ENCODE measurements around the gene PSTPIP1. TPM values are rescaled to one million over a fixed set of nuclear protein-coding genes. Genes with fewer than 3 reads are reported as not detected.

Gene PSTPIP1
- total and polyA plus RNA-seq, 2 of the 8 experiments (the other 6 are each of a cell fraction or from before 2014, with no cell fraction given): 1.6 to 1.8 TPM

- Histone ChIP-seq H2BK12ac (ENCODE audit: low read depth, low read length) (peak overlapping the region; percentile 30; the same call in 1 of the 2 replicates), H3K18ac (ENCODE audit: extremely low read depth, low read length) (no peak overlapping the region; the same call in 1 of the 2 replicates), H3K4ac (replicated peaks; ENCODE audit: insufficient read length, low read depth, low read length) (no peak overlapping the region), H2AFZ (ENCODE audit: low read length) (peak overlapping the region; percentile 55), H3K56ac (replicated peaks; ENCODE audit: insufficient read length, low read depth, low read length) (no peak overlapping the region), H2BK5ac (ENCODE audit: low read depth, low read length) (0 out of 2 replicates have a peak overlapping the region, but pooled peaks have one; percentile 3), H2BK120ac (replicated peaks; ENCODE audit: low read depth, low read length) (no peak overlapping the region), H3K4me3 (ENCODE audit: extremely low read depth in 1 of 4, insufficient read depth in 2 of 4, low read depth in 3 of 4, low read length in 4 of 4) (peak overlapping the region; percentile 21 to 54 (median 32); a peak in 6 of 8 replicates), H3K27me3 (replicated peaks in 1 of 4; ENCODE audit: control insufficient read depth in 3 of 4, extremely low read depth in 1 of 4, insufficient read depth in 3 of 4, low read length in 3 of 4) (peaks cover 0 to 7% (median 0%) of the 10 kb centered on the region in 4 experiments; a peak in 4 of 7 replicates), H3K14ac (ENCODE audit: insufficient read length) (no peak overlapping the region), H3K9ac (replicated peaks in 1 of 4; ENCODE audit: extremely low read depth in 1 of 4, low read depth in 3 of 4, low read length in 3 of 4) (no peak overlapping the region), H2AK5ac (ENCODE audit: low read depth, low read length) (no peak overlapping the region), H3K79me1 (ENCODE audit: low read depth, low read length) (no peaks in the 10 kb centered on the region), H3K23me2 (ENCODE audit: low read depth, low read length) (peaks cover 4% of the 10 kb centered on the region; the same call in 1 of the 2 replicates), H2BK20ac (ENCODE audit: low read length) (no peak overlapping the region), H3K36me3 (ENCODE audit: control insufficient read depth in 2 of 4, insufficient read depth in 4 of 4, low read length in 3 of 4) (no peaks in the 10 kb centered on the region), H4K91ac (replicated peaks; ENCODE audit: insufficient read length, low read length) (peak overlapping the region; percentile 69), H4K8ac (ENCODE audit: extremely low read depth, insufficient read depth, low read length) (peak overlapping the region; percentile 53), H3K9me3 (ENCODE audit: insufficient read depth in 2 of 2, low read depth in 1 of 2, low read length in 1 of 2) (no peaks in the 10 kb centered on the region), H2BK15ac (ENCODE audit: low read length) (no peak overlapping the region), H4K20me1 (replicated peaks in 1 of 2; ENCODE audit: control insufficient read depth in 1 of 2, insufficient read depth in 2 of 2, low read length in 2 of 2) (no peaks in the 10 kb centered on the region), H3K4me1 (replicated peaks in 1 of 4; ENCODE audit: control insufficient read depth in 3 of 4, insufficient read depth in 4 of 4, low read length in 3 of 4) (peaks cover 0 to 24% (median 9%) of the 10 kb centered on the region in 4 experiments; a peak in 5 of 7 replicates), H3K4me2 (ENCODE audit: insufficient read depth in 1 of 2, low read depth in 2 of 2, low read length in 2 of 2) (peak overlapping the region; percentile 73 to 75), H3K79me2 (ENCODE audit: control insufficient read depth in 1 of 2, insufficient read depth in 2 of 2, low read length in 2 of 2) (no peaks in the 10 kb centered on the region), H4K5ac (ENCODE audit: insufficient read length, low read depth, low read length) (no peak overlapping the region), H3K27ac (ENCODE audit: low read depth, low read length) (no peak overlapping the region), H3K23ac (ENCODE audit: insufficient read length) (no peak overlapping the region)
- FAIRE-seq (no peak), DNase-seq (ENCODE audit: low read depth in 1 of 2, low spot score in 2 of 2) (peak in 1 of 2 experiments; percentile 79)
- 40% methylated on average over 29 of the region's 45 CpGs; no CpG with 5 or more reads in 1 of the 2 experiments for WGBS, 2 experiments (ENCODE audit: extremely low coverage in 1 of 2, insufficient coverage in 1 of 2, insufficient read length in 1 of 2, insufficient replicate concordance in 2 of 2, low coverage in 1 of 2, low lambda C conversion rate in 2 of 2, missing lambda C conversion rate in 1 of 2)
- POLR2A ChIA-PET (ENCODE audit: partially characterized antibody): no interaction called here
- CTCF ChIA-PET (ENCODE audit: partially characterized antibody): interaction anchor here (0.6 to 5.8 kb wide), 6 partner anchors 7 to 672 kb away, joined by 3 to 77 read pairs (median 3); no protein-coding TSS in a partner anchor
- no peak for TF ChIP-seq CREB1 (IDR thresholded peaks at IDR 0.05)
- no peak for TF ChIP-seq ATF3 (IDR thresholded peaks at IDR 0.05; ENCODE audit: insufficient read depth, low read depth, low read length)
- no peak for TF ChIP-seq RNF2 (IDR thresholded peaks at IDR 0.05; ENCODE audit: borderline replicate concordance, low read depth, low read length, missing control alignments, poor library complexity, severe bottlenecking)
- TF ChIP-seq TAF1 (IDR thresholded peaks at IDR 0.05; ENCODE audit: low read depth, low read length): no peak
- TF ChIP-seq KDM4A (IDR thresholded peaks at IDR 0.05; ENCODE audit: low read depth, low read length, severe bottlenecking): peak; percentile 81
- TF ChIP-seq SIN3A (conservative IDR thresholded peaks at IDR 0.05 in 1 of 2, IDR thresholded peaks at IDR 0.05 in 1 of 2; ENCODE audit: low read depth in 1 of 2, low read length in 2 of 2): 0 out of 4 replicates have a peak, but pooled peaks of 1 of the 2 experiments have one; percentile 22
- TF ChIP-seq ASH2L (IDR thresholded peaks at IDR 0.05; ENCODE audit: low read length): no peak
- TF ChIP-seq SAP30 (IDR thresholded peaks at IDR 0.05; ENCODE audit: insufficient read depth, insufficient replicate concordance, low read length): no peak
Observed at GRCh38 chr15:77027697-77028450, 32.9 kb downstream of the PSTPIP1 start.
